HPDE6-E6E7 (cell line): ENCODE results near the gene BRF1.
A peak's percentile ranks its signal among the peaks of the same experiment; 100 is the strongest.
"Not testable (repeated sequence)": the region's sequence is repeated elsewhere in the genome, so short reads cannot be mapped to it uniquely, and the experiment has no call there.

ENCODE experiments used
- DNase-seq: peaks from one replicate; pipeline ENCODE4 v3.0.0; 2011; ENCODE audit warnings: missing footprints; ENCODE audit errors: extremely low spot score

BRF1 gene

GRCh38 chr14:105315941-105316576 lies 15.3 kb upstream of the BRF1 start:
- DNase-seq, result no peak

GRCh38 chr14:105315211-105315721 lies 14.5 kb upstream of the BRF1 start:
- no peak for DNase-seq

DNA sequence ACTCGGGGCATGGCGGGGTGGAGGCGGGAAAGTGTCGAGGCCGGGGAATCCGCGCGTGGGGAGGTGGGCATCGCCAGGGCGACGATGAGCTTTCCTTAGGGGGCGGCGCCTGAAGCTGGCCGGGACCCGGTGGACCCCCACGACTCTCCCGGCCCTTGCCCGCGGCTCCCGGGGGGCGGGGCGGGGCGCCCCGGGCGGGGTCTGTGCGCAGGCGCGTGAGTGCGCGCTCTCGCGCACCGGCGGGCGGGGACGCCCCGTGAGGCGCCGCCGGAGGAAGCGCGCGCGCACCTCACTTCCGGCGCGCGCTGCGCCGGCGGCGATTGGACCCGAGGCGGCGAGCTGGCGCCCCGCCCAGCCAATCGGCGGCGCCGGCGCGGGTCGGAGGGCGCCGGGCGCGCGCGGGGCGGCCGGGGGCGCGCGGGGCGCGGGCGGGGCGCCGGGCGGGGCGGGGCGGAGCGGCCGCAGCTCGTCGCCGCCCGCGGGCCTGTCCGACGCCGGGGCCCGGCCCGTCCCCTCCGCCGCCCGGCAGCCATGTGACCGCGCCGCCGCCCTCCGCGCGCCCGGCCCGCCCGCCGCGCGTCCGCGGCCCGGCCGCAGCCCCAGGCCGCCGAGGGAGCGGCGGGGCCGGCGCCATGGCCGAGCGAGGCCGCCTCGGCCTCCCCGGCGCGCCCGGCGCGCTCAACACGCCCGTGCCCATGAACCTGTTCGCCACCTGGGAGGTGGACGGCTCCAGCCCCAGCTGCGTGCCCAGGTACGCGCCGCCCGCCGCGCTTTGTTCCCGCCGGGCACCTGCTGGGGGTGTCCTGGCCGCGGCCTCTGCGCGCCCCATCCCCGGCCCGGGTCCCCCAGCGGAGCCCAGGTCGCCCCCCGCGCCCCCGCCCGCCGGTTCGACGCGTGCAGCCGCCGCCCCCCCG lies 13.7 kb upstream of the BRF1 start, which contains the start of gene PACS2:
Gene PACS2, plus strand, starts transcription at position 462 of the 914 bp plus-strand sequence. Its CDS starts 171 bp downstream, at position 633.
- DNase-seq, result peak; percentile 92

DNA sequence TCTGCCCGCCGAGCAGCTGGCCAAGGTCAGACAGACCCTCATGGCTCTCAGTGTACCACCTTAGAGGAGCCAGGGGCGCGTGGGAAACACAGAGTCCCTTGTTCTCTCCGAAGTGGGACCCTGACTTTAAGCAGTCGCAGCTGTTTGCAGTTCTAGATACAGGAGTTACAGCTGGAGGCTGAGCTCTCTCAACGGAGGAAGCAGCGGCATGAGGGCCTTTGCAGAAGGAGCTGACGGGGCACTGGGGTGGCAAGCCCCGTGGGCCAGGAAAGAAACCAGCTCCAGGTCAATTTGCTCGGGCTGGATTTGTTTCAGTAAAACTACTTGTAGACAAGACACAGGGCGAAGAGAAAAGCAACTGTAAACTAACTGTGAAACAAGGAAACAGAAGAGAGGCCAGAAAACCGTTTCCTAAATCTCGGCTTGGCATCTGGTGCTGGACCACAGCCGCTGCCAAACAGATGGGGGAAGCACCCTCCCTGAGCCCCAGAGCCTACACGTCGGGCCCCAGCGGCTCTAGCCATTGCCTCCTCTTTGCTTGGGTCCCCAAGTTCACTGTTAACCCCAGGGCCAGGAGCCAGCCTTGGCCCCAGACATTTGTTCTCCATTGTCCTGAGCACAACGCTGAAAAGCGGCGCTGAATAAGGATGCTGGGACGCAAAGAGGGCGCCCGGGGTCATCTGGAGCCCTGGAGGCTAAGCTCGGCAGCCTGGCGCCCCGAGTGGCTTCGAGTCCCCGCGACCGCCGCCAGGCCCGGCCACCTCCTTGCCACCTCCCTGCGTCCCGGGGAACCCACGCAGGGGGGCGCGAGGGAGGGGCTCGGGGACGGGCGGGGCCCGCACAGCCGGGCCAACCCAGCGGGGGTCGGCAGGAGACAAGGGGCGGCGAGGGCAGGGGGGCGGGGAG lies 12.8 kb upstream of the BRF1 start:
- DNase-seq, result no peak

GRCh38 chr14:105312973-105313372 lies 12.2 kb upstream of the BRF1 start:
- DNase-seq, result no peak

DNA sequence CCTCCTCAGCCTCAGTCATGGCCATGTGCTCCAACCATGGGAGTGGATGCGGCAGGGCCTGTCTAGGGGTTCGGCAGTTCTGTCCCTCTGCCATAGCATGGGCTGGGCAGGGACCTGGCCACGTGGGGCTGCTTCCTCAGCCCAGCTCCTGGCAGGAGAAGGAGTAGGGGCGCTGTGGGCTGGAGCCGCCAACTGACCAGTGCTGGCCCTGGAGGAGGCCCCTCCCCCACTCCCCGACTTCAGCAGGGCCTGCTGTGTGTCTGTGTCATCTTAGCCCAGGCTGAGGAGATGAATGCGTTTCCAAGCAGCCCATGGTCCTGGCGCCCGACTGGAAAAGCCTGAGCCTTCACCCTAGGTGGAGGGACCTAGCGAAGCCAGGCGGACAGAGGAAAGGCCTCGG lies 11.0 kb upstream of the BRF1 start:
- DNase-seq, result no peak

DNA sequence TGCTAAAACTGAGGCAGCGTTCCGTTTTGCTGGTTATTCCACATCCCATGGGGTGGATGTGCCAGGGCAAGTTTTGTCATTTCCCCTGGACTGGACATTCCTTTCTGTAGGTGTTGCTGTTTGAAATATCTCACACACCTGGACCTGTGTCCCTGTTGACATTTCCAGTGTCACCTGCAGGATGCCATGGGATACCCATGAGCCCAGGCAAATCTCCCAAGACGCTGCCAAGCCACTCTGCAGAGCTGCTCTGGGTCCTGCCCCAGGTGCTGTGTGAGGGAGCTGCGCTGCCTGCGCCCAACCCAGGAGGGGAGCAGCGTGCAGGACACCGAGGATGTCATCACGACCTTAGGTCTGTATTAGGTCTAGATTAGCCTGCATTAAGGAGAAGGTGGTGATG lies 8.6 kb upstream of the BRF1 start:
- DNase-seq, result no peak

DNA sequence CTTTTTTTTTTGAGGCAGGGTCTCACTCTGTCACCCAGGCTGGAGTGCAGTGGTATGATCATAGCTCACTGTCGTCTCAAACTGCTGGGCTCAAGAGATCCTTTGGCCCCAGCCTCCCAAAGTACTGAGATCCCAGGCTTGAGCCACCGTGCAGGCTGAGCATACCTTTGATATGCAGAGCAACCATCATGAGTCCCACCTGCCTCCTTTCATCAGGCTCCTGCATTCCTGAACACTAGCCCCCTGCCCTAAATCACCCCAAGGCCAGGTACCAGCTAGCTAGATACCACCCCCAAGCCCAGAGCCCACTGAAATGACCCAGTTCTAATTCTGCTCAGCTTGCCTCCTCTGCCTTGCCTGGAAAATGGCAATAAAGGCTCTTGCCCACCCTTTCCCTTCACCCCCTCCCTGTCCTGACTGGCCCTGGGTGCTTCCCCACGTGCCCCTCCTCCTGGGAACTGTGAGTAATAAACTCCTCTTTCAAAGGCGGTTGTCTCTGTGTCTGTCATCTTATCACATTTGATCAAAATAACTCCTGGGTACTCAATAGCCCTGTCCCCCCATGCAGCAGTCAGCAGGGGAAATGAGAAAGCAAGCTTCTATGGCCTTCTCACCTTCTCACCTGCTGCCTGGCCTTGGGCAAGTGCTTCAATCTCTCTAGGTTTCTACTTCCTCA lies 6.4 kb upstream of the BRF1 start:
- no peak for DNase-seq

GRCh38 chr14:105305791-105306190 lies 5.0 kb upstream of the BRF1 start:
- no peak for DNase-seq

DNA sequence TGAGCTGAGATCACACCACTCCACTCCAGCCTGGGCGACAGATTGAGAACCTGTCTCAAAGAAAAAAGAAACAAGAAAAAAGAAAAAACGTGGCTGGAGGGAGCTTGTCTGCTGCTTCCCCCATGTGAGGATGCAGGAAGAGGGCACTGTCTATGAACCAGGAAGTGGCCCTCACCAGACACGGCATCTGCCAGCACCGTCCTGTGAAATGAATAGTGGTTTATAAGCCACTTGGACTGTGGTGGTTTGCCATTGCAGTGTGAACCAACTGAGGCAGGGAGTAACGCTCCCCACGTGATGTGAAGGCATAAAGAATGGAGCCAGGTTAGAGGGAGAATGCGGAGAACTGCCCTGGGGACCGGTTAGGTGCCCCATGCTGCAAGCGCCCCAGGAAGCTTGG lies 4.5 kb upstream of the BRF1 start:
- DNase-seq, result no peak

DNA sequence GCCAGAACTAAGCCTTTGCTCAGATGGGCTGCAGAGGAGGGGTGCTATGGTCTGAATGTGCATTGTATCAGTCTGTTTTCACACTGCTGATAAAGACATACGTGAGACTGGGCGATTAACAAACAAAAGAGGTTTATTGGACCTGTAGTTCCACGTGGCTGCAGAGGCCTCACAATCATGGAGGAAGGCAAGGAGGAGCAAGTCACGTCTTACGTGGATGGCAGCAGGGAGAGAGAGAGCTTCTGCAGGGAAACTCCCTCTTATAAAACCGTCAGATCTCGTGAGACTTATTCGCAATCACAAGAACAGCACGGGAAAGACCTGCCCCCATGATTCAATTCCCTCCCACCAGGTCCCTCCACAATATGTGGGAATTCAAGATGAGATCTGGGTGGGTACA lies 3.8 kb upstream of the BRF1 start:
- no peak for DNase-seq

DNA sequence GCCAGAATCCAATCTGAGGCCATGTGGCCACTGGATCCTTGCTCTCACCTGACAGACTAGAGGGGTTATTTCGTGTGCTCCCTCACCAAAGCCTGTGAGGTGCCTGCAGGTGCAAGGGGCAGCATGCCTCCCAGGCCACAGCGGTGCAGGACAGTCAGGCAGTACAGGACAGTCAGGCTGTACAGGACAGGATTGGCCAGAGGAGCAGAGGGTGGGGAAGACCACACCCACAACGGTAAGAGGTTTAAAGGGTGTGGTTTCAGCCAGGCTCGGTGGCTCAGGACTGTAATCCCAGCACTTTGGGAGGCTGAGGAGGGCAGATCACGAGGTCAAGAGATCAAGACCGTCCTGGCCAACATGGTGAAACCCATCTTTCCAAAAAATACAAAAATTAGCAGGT lies 3.1 kb upstream of the BRF1 start:
- DNase-seq, result no peak

DNA sequence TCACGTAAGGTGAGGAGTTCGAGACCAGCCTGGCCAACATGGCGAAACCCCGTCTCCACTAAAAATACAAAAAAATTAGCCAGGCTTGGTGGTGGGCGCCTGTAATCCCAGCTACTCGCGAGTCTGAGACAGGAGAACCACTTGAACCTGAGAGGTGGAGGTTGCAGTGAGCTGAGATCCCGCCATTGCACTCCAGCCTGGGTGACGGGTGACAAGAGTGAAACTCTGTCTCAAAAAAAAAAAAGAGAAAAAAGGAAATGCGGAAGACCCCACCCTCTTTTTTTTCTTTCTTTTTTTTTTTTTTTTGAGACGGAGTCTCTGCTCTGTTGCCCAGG lies 1.1 kb upstream of the BRF1 start:
- DNase-seq, result not testable (repeated sequence)

- peak; percentile 97 for DNase-seq
These were observed 508 bp upstream of the BRF1 start for GRCh38 chr14:105301103-105301914.

- DNase-seq, result no peak
These were observed 903 bp downstream of the BRF1 start for GRCh38 chr14:105299654-105300541.

DNA sequence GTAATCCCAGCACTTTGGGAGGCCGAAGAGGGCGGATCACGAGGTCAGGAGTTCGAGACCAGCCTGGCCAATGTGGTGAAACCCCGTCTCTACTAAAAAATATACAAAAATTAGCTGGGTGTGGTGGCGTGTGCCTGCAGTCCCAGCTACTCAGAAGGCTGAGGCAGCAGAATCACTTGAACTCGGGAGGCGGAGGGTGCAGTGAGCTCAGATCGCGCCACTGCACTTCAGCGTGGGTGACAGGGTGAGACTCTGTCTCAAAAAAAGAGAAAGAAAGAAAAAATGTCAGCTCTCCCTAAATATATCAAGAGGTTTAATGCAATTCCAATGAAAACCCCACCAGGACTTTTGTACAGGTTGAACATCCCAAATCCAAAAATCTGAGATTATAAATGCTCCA lies 3.5 kb downstream of the BRF1 start:
- not testable (repeated sequence) for DNase-seq

GRCh38 chr14:105294142-105294597 lies 6.6 kb downstream of the BRF1 start:
- DNase-seq, result no peak

DNA sequence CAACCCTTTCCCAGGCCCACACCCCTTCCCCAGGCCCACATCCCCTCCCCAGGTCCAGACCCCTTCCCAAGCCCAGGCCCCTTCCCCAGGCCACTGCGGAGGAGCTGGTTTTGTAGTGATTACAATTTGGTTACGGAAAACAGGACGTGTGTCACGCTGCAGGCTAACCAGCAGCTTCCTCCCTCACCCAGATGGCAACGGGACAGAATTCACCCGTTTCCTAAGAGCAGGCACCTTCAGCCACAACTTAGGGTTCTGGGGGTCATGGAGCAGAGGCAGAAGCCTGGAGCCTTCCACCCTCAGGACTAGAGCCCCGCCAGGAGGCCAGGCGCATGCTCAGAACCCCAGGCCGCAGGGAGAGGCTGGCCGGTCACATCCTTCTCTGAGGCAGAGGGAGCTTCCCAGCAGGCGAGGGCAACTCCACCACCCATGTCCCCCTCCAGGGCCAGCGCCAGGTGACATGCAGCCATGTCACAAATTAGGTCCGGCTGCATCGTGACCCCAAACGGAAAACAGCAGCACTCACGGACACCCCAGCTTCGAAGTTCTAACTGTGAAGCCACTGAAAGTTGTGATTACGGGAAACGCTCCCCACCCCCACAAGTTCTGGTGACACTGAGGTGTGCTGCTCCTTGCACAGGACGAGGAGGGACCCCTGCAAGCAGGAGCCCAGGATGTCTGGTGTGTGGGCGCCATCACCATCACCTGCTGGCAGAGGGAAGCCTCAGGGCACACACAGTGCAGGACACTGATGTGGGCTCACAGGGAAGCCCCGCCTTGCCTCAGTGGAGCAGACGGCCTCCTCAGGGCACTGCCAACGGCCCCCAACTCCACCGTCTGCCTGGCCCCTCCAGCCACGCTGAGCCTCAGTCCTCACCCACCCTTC lies 7.7 kb downstream of the BRF1 start:
- no peak for DNase-seq
